Stomach (tissue), 4 donors: ENCODE data around the gene CETN1.

ENCODE experiments used
- CTCF ChIP-seq, 7 experiments: fragments of 450-650 bp in 4 of 7; fragments of 200-600 bp in 3 of 7; sonication (generic) in 3 of 7; IDR thresholded peaks; one replicate each; pipeline ENCODE4 v1.5.1; 2016 to 2019; ENCODE audit warnings: antibody characterized with exemption in 7 of 7, control low read depth in 2 of 7, mild to moderate bottlenecking in 1 of 7
- EP300 ChIP-seq: sonication (generic); formaldehyde crosslinking; IDR thresholded peaks from one replicate; pipeline ENCODE4 v1.6.1; 2017; ENCODE audit warnings: antibody characterized with exemption
- POLR2A ChIP-seq, 4 donors: fragments of 450-650 bp; IDR thresholded peaks; one replicate each; pipeline ENCODE4 v1.6.1; 2016; ENCODE audit warnings: antibody characterized with exemption in 4 of 4, control low read depth in 2 of 4, mild to moderate bottlenecking in 1 of 4, moderate library complexity in 1 of 4

GRCh38 chr18:607930-608329, 27.8 kb downstream of the CETN1 start:
- TF ChIP-seq CTCF (IDR thresholded peaks at IDR 0.05) (no peak), POLR2A (IDR thresholded peaks at IDR 0.05) (no peak), EP300 (no peak)
